DMS 273 (cell line): ENCODE measurements around the gene ZNF385B.
"Not testable (repeated sequence)": the region's sequence is repeated elsewhere in the genome, so short reads cannot be mapped to it uniquely, and the experiment has no call there.

Experiments
- DNase-seq: peaks from one replicate; lab custom pipeline; 2025; ENCODE audit not compliant: unreplicated experiment; lab: John Stamatoyannopoulos, UW

Gene ZNF385B

DNA sequence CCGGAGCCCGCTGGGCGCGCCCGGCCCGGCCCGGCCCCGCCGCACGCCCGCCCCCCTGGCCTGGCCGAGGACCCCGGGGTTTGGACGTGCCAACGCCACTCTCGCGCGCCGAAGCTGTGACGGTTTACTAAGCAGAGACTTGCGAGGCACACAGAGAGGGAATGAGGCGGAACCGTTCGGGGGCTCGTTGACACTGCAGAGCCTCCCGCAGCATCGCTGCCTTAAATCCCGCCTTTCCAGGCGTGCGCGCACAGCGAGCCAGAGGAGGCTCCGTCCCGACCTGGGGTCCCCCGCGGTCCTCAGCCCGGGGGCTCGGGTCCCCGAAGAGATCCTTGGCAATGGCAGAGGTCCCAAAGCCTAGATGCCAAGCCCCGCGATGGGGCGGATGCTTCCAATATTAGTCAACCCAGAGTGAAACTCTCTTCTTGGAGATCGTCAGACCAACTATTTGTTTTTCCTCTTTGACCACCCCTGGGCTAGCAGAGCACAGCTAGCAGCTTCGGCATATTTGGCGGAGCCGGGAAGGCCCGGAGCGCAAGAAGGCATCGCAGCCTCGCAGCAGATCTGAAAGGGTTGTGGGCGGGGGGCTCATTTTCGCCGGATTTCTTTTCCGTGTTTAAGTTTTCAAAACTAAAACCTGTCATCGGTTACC, at the start of gene ZNF385B:
Gene ZNF385B (minus strand): TSS at position 197 of the 652 bp plus-strand sequence.
- peak; percentile 68 for DNase-seq

DNA sequence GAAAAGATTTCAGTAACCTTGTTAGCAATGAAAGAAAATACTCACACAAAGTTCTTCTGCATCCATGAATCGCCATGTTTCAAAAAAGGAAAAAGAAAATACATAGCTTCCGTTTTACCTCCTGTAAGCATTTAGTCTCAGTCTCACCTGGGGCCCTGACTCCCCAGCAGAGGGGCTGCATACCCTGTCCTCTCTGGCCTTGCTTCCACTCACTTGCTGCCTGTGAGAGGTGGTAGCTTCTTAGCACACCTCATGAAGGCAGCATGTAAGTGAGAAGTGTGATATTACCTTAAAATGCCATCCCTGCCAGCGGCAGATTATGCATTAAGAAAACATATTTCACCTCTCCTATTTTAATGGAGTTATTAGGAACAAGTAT, 49.3 kb upstream of the ZNF385B start:
- DNase-seq: no peak

DNA sequence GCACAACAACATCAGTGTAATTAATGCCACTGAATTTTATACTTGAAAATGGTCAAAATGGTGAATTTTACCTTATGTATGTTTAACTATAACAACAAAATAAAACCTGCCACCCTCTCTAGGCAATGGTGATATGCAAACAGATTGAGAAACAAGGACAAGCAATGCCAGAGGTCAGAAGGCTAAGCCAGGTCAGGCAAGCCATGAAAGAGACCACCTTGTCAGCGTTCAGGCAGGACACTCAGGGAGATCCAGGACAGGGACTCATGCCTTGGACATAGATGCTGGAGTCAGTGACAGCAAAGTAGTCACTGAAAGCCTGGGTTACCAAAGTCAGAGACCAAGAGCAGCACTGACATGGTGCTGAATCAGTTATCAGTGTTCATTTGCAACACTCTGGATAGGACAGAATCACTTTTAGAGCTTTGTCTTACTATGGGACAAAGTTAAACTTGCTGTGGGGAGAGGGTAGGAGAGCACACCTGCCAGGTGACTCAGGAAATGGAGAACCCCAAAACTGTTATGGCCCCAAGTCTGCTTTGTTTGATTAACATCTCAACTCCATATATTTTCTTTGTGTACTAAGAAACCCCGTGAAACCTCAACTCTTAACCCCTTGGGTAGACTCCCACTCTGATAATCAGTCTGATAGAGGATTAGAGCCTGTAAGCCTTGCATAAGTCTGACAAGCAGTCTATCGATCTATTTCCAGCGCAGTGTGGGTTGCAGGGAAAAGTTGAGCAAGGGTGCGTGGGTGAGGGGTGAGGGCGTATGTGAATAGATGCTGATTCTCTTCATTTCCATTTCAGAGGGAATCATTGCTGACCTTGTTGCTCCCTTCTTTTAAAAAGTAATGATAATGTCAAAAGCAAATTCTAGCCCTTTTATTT, 48.7 kb upstream of the ZNF385B start:
- DNase-seq: no peak

DNA sequence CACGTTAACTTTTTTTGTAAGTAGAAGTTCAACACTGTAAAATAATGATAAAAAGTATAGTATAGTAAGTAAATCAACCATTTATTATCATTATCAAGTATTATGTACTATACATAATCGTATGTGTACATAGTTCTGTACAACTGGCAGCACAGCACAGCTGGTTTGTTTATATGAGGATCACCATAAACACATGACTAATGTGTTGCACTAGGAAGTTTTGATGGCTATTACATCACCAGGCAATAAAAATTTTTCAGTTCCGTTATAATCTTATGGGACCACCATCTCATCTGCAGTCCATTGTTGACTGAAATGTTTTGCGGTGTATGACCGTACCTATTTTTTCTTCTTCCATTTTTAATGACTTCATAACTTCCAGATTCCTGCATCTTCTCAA, 39.2 kb upstream of the ZNF385B start:
- DNase-seq: no peak

DNA sequence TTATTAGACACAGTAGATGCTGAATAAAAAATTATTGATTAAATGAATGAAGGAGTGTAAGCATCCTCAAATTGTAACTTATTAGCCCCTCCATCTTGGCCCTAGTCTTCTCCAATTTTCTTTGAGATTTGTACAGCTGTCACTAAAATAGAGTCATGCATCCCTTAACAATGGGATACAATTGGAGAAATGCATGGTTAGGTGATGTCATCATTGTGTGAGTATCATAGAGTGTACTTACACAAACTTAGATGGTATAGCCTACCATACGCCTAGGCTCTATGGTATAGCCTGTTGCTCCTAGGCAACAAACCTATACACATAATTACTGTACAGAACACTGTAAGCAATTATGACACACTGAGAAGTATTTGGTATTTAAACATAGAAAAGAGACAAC, 38.3 kb upstream of the ZNF385B start:
- DNase-seq: no peak

DNA sequence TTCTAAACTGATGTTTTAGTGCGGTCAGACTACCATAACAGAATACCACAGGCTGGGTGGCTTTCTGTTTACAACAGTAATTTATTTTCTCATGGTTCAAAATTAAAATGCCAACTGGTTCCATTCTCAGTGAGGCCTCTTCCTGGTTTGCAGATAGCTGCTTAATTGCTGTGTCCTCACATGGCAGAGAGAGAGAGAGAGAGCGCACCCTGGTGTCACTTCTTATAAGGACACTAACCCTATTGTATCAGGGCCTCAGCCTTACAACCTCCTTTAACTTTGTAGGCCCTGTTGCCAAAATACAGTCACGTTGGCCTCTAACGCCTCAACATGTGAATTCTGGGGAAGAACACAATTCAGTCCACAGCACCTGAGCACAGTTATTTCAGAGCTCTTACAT, 37.5 kb upstream of the ZNF385B start:
- DNase-seq: peak; percentile 70

DNA sequence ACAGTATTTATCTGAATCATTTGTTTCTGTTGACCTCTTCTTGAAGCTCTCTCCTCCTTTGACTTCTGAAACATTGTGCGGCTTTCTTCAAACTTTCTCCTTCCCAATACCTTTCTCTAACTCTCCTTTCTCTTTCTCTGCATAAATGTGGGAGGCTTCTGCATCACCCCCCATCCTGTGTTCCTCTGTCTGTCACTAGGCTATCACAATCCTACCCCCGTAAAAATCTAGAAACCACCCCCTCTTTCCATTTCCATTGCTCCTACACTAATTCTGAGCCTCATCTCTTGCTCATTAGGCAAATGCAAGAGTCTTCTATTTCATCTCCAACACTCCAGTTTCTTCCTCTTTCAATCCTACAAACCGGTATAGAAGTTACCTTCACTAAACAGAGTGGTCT, 32.2 kb upstream of the ZNF385B start:
- no peak for DNase-seq

DNA sequence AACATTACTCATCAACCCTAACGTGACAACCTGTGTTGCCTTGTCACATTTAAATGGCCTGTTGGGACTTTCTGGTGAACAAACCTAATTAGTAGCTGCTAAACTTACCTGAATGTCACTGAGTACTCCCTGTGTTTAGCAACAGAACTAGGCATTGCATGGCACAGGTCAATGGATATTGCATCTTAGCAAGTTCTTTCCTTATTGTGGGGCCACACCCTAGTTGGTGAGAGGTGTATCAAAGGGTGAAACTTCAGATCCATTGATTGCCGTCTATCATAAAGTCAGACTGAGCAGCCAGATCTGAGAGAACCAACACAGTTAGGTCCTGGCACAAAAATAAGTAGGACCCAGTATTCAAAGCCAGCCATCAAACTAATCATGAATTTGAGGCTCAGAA, 29.8 kb upstream of the ZNF385B start:
- no peak for DNase-seq

DNA sequence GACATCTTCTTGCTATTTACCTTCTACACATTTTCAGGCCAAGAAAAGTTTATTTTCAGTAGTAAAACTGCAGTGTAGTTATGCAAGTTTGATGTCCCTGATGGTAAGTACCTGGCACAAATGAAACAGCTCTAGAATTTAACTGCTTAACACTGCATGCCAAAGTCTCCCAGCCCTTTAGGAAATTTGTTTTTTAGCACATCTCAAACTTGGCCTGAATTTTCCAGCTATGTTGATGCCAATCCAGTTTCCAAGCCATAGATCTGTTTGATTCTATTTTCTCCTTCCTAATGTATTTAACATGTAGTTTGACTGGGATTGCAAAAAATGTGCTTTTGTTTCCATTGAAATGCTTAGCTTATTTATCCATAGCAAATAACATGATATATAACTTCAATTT, 29.3 kb upstream of the ZNF385B start:
- DNase-seq: no peak

DNA sequence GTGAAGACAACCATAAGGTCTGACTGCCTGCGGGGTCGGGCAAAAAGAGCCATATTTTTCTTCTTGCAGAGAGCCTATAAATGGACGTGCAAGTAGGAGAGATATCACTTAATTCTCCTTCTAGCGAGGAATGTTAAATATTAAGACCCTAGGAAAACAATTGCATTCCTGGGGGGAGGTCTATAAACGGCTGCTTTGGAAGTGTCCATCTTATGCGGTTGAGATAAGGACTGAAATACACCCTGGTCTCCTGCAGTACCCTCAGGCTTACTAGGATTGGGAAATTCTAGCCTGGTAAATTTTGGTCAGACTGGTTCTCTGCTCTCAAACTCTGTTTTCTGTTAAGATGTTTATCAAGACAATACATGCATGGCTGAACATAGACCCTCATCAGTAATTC, 27.2 kb upstream of the ZNF385B start:
- not testable (repeated sequence) for DNase-seq

DNA sequence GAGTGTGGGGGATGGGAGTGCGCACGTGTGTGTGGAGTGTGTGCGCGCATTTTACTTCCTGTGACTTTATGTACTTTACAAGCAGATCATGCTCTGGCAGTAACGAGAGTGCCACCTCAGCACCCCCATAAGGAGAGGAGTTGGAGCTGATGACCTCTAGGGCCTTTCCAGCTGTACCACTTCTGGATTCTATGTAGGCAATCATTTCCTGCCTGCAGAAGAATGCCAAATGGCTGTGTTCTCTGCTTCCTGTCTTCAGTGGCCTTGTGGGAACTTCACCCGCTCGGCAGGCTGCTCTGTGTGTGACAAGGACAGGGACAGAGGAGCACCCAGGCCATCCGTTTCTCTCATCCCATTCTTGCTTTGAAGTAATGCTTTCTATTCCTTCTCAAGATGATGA, 22.8 kb upstream of the ZNF385B start:
- DNase-seq: no peak

DNA sequence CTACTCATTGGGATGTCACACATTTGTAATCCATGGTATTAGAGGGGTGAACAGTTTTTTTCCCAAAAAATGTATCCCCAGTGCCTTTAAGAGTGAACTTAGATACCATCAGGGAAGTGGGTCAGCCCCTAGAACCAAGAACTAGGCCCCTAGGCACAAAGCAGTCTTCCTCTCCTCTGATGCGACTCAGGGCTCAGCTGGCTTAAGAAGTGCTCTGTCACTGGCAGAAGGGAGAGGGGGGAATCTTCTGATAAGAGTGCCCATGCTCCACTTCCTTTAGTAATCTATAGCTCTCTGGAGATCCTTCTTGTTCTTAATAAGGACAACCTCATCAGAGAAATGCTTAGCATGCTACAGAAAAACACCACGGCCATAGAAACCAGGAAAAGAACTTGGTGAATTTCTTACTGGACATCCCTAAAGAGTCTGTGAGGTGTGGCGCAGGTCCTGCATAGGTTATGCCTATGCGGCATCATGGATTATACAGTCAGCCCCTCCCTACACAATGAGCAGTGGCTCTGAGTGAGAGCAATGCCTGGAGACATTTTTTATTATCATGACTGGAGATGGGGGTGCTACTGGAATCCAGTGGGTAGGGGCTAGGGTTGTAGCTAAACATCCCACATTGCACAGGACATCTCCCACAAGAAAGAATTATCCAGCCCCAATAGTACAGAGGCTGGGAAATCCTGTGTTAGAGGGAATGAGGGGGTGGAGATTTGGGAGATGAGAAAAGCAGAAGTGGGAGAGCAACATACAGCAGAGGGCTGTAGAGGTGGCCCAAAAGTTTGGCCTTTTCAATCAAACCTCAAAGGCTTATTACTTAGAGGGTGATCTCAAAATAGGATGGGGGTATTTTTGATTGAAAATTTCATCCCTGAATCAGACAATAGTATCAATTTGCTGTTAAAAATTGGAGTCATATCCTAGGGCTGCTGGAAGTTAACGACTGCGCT, 21.7 kb upstream of the ZNF385B start:
- DNase-seq: no peak

DNA sequence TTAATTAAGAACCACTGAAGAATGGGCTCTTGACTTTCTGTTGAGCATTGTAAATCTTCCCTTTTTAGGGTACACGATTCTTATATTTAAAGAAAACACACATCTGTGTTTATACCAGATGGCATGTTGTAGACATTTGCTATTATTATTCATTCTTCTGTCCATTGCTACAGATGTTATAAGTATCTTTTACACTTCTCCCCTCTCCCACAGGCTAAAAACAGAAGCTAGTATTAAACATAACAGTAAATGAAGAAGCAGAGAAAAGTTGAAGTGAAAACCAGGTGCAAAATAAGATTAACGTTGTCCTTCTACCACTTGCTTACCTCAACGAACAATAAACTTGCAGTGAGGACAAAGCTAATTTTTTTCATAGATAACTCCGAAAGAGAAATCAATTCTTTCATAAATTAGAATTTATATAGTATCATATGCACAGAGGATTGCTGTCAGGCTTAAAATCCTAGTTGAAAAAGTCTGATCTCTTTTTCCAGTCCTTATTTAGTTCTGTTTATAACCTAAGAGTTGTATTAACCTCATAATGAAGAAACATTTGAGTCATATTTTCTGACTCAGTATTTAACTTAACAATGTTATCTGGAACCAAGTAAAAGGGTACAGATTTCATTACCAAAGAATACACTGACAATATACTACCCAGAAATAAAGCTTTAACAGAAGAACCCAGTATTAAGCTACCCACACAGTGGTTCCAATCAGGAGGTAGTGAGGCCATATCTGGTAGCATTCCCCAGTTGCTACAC, 16.4 kb upstream of the ZNF385B start:
- no peak for DNase-seq

DNA sequence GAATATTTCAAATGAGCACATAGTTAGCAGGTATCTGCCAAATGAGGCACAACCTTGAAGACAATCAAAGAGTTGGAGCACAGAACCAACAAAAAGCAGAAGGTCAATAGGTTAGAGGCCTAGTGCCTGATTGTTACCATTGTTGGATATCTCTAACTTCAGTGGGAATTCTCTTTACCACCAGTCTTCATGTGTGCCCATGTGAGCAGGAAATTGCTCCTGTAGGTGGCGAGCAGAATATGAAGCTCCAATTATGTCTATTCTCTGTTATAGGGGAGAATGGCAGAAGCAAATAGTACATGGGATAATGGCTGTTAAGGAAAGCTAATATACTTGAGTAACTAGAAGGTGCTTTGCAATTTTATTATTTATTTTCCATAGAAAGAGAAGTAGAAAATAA, 14.9 kb upstream of the ZNF385B start:
- peak; percentile 3 for DNase-seq

DNA sequence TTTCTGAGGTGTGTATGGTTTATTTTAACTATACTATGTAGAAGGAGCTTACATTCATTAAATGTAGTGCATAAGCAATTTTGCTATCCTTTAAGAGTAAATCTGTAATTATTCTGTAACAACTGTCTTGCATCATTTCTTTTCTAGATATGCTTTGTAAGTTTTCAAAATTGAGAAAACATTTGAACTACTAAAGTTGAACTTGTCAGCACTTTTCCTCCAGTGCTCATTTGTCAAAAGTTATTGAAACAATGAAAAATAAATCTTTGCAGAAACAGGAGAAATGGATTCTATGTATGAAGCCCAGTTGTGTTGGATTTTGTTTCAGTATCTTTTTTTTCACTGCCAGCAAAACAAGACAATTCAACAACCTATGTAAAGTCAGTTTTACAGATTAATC, 14.5 kb upstream of the ZNF385B start:
- DNase-seq: no peak

DNA sequence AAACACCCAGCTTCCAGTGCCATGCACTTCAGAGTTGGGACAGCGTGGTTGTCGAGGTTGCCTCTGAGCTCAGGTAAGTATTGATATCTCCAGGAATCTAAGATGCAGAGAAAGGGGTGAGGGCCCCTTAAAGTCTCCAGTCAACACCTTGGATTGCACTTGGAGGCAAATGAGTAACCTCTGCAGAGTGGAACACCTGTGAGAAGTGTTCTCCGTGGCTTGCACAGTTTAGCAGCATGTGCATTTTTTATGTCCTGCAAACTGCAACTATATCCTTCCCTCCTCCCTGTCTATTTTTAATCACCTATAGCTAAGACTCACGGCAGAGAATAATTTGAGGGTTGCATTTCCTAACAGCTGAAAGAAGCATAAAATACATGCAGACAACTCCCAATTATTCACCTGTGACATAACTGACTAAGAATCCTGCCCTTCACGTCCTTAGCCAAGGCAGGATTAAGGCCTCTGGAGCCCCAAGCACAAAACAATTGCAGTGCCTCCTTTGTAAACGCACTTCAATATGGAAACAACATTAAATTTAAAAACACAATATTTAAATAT, 1.6 kb upstream of the ZNF385B start:
- no peak for DNase-seq

DNA sequence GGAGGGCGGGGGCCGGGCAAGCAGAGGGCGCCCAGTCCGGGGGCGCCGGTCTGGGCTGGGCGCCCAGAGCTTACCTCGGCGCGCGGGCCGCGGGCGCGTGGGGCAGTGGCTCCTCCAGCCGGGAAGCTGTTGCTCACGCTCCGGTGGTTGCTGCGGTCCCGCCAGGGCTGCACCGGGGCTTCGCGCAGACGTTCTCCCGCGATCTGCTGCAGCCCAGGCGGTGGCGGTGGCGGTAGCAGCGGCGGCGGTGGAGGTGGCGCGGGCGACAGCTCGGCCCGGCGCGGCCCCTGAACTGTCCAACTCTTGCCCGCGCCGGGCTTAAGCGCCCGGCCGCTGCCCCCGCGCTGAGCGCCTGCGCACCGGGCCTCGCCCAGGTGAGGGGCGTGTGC, 391 bp downstream of the ZNF385B start:
- DNase-seq: peak; percentile 66

DNA sequence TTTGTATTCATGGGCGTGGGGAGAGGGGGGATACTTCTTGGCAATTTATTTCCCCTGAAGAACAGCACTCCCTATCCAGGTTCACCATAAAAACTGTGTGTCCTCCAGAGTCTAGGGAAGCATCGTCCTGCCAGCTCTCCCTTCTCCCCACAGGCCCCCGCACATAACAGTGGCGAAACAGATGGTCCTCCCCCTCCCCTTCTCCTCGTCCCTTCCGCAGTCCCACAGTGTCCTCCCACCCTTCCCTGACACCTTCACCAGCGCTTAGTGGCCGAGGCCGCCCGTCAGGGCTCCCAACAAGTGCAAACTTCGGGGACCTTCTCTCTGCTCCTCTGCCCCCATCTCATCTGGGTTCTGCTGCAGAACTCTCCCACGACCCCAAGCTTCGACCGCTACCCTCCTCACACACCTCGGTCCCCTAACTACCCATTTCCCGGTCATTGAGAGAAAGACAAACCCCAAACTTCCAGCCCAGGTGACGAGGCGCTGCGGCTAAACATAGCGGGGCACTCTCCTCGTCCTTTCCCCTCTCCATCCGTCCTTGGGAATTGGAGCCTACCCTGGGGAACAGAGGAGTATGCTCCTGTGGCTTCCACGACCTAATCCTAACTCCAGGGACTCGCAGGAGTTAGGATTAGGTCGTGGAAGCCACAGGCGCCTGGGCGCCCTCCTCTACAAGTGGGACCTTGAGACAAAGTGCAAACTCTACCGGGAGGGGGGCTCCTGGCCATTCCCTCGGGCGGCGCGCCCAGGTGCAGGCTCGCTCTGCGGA, 971 bp downstream of the ZNF385B start:
- peak; percentile 41 for DNase-seq

DNA sequence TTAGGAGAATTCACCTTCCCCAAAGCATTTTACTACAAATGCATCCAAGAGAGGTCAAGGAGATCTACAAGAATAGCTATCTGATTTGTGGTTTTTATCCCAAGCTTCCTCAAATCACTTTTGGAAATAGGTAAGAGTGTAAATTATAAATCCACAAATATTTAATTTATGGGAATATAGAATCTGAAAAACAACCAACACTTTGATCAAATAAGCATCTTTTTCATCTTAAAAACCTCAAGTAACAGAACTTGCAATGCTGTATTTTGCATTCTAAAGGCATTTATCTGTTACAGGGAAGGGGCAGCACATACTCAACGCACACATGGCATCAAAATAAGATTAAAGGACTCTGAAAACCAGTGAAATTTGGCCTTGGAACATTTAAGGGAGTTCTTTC, 1.9 kb downstream of the ZNF385B start:
- no peak for DNase-seq

DNA sequence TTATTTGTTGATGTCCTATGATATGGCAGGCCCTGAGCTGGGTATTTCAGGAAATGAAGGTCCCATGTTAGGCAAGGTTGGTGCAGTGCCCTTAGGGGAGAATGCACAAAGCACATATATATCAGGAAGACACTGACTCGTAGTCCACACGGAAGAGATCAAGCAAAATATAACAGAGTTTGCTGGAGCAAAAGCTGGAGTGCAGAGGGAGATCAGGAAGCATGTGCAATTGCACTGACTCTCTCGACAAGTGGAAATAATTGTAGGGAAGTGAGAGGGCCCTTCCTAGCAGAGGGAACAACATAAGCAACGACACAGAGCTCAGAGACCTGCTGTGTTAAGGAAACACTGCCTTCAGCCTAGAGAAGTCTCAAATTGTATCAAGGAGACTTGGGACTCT, 4.2 kb downstream of the ZNF385B start:
- no peak for DNase-seq
